NCI-H460 (cell line): ENCODE results near the gene CST9L. TPM values are rescaled to one million over a fixed set of nuclear protein-coding genes. Genes with fewer than 3 reads are reported as not detected.

Experiments used
- DNase-seq: peaks from one replicate; pipeline ENCODE4 v3.0.0-alpha.2; 2016; ENCODE audit warnings: low read depth; ENCODE audit errors: extremely low read depth
- total RNA-seq: library from RNA; depleted of rRNA; stranded (reverse); fragments of >200 nt; shearing (Covaris generic); gene quantifications from 2 replicates; pipeline ENCODE4 v1.2.3, GENCODE V29; 2014

The CST9L gene
- total RNA-seq, 1 experiment from 2014 or later: not detected

GRCh38 chr20:23548408-23548807 lies 19.9 kb downstream of the CST9L start:
- no peak for DNase-seq

GRCh38 chr20:23547613-23548012 lies 20.7 kb downstream of the CST9L start:
- no peak for DNase-seq

- DNase-seq: no peak
Observed at GRCh38 chr20:23546435-23547144, 21.7 kb downstream of the CST9L start.

- no peak for DNase-seq
Observed at GRCh38 chr20:23544133-23544532, 24.2 kb downstream of the CST9L start.

- DNase-seq: no peak
Observed at GRCh38 chr20:23542801-23543200, 25.5 kb downstream of the CST9L start.

- DNase-seq: no peak
Observed at GRCh38 chr20:23541776-23542175, 26.5 kb downstream of the CST9L start.

GRCh38 chr20:23541330-23541729 lies 27.0 kb downstream of the CST9L start:
- DNase-seq: no peak

GRCh38 chr20:23540624-23541023 lies 27.7 kb downstream of the CST9L start:
- no peak for DNase-seq

GRCh38 chr20:23537030-23537429 lies 31.3 kb downstream of the CST9L start:
- no peak for DNase-seq

- no peak for DNase-seq
Observed at GRCh38 chr20:23536328-23536974, 31.8 kb downstream of the CST9L start.

- no peak for DNase-seq
Observed at GRCh38 chr20:23534801-23535593, 33.3 kb downstream of the CST9L start.

GRCh38 chr20:23533161-23533560 lies 35.1 kb downstream of the CST9L start:
- DNase-seq: no peak

GRCh38 chr20:23532533-23532932 lies 35.8 kb downstream of the CST9L start:
- no peak for DNase-seq

- DNase-seq: no peak
Observed at GRCh38 chr20:23530937-23531567, 37.2 kb downstream of the CST9L start.

- DNase-seq: no peak
Observed at GRCh38 chr20:23528867-23529431, 39.3 kb downstream of the CST9L start.

GRCh38 chr20:23526850-23527249 lies 41.4 kb downstream of the CST9L start:
- DNase-seq: no peak

- DNase-seq: no peak
Observed at GRCh38 chr20:23524146-23524545, 44.1 kb downstream of the CST9L start.

GRCh38 chr20:23520185-23520584 lies 48.1 kb downstream of the CST9L start:
- DNase-seq: no peak

- no peak for DNase-seq
Observed at GRCh38 chr20:23519556-23519955, 48.7 kb downstream of the CST9L start.

GRCh38 chr20:23517719-23518118 lies 50.6 kb downstream of the CST9L start:
- no peak for DNase-seq
